ENCODE data around the gene CCDC146. TPM values are rescaled to one million over a fixed set of nuclear protein-coding genes. Genes with fewer than 3 reads are reported as not detected.

Gene CCDC146
- total RNA-seq, 1 donor from 2014 or later: 0.79 TPM

DNA sequence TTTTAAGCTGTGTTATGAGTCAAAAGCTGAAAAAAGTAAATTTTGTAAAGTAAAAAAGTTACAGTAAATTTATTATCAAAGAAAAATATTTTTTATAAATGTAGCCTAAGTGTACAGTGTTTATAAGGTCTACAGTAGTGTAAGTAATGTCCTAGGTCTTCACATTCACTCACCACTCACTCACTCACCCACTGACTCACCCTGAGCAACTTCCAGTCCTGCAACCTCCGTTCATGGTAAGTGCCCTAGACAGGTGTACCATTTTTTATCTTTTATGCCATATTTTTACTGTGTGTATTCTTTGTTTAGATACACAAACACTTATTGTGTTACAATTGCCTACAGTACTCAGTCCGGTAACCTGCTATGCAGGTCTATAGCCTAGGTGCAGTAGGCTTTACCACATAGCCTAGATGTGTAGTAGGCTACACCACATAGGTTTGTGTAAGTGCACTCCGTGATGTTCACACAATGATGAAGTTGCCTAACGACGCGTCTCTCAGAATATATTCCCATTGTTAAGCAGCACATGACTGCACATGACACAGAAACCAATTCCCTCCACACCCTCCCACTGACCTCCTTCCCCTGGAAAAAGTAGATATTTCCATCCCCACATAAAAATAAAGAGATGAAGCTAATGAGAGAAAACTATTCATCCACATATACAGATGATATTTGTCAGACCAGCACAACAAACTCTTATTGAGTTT, 122.0 kb downstream of the CCDC146 start:
- DNase-seq (ENCODE audit: low read depth in 2 of 2): peak; percentile 11 to 49

DNA sequence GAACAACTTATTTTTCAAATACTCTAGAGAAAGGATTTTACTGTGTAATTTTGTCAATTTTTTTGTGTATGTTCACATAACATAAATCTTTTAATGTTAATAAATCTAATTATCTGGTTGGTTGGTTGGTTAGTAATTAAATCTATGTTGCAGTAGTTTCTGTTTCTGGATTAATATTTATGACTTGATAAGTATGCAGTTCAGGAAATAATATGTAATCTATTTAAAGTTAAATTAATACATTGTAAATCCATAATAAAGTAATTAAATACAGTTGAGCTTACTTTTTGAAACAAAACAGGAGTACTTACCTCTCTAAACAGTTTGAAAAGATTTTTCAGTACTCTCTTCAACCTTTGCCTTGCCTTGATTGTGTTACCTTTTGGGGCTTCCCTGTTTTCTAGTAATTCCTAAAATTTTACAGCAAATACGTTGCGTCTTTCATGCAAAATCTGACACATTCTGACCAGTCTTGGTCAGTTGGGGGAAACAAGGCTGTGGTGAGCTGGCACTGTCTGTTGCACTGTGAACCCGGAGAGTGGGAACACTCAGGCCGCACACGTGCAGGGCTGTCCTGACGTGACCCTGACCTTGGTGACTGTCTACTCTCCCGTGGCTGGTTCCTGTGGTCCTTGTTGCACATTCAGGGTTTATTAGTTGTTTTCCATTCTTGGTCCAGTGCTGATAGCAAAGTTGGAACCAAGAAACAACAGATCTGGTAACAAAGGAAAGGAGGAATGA, 122.8 kb downstream of the CCDC146 start:
- peak in 1 of 2 donors; percentile 17 for DNase-seq (ENCODE audit: low read depth in 2 of 2)

DNA sequence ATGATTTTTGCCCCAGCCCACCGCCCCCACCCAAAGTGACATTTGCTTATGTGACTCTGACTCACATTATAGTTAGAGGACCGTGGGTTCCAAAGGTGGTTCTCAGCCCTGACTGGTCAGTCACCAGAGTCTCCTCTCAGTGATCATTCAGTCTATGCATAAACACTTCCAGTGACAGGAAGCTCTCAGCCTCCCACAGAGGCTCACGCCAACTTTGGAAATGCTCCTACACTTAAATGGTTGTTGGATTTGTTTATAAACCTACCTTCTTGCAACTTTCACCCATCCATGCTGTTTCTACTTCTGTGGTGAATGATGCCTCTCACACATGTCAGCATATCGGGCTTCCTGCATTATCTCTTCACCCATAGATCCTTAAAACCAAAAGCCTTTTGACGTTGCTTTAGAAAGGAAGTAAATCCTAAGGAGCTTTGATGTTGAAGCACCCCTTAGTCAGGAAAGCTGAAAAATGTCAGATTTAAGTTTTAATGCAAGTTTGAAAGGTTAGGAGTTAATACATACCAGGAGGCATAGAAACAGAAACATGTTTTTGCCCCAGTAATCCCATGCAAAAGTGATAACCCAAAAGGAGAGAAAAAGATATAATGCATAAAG, 123.7 kb downstream of the CCDC146 start:
- DNase-seq (ENCODE audit: low read depth in 2 of 2): peak in 1 of 2 donors; percentile 9

DNA sequence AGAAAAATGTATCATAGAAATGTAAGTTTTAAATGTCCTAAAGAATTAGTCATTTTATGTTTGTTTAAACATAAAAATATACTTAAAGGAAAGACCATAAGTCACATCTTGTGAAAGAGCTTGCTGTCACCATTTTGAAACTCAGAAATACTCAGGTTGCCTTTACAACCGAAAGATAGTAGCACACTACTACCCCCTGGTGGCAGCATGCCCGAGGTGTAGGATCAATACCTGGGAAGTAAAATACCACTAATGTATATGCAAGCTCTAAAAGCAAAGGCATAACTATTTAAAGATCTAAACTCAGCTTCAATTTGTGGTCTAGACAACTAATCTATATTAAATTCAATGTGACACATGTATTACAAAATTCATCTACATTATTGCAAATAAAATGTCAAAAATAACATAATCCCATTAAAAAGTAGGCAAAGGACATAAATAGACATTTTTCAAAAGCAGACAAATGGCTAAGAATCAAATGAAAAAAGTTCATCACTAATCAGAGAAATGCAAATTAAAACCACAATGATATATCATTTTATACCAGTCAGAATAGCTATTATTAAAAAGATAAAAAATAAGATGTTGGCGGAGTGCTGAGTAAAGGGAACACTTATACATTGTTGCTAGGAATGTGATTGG, 124.9 kb downstream of the CCDC146 start:
- DNase-seq (ENCODE audit: low read depth in 2 of 2): peak; percentile 76 to 86

DNA sequence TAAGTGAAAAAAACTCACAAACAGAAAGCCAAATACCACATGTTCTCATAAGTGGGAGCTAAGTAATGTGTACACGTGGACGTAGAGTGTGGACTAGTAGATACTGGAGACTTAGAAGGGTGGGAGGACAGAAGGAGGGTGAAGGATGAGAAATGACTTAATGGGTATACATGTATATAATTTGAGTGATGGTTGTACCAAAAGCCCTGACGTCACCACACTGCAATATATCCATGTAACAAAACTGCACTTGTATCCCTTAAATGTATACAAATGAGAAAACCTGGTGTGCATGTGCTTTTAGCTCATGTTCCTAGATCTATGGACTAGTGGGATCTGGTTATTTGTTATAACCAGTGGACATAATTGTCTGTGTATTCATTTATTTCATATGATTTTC, 125.7 kb downstream of the CCDC146 start:
- no peak for DNase-seq (ENCODE audit: low read depth in 2 of 2)

DNA sequence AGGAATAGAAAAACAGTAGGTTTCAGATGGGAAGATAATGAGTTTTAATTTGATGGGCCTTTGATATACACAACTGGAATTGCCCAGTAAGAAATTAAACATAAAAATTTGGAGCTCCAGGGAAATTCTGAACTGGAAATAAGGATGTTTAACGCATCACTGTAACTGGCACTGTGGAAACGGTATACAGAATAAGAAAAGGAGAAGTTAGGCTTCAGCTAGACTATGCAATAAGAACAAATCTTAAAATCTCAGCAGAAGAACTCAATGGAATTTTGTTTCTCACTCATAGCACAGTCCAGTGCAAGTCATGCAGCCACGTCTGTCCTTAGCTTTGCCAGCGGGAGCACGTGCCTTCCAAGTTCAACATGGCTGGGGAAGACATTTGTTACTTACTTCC, 130.1 kb downstream of the CCDC146 start:
- DNase-seq (ENCODE audit: low read depth in 2 of 2): no peak

DNA sequence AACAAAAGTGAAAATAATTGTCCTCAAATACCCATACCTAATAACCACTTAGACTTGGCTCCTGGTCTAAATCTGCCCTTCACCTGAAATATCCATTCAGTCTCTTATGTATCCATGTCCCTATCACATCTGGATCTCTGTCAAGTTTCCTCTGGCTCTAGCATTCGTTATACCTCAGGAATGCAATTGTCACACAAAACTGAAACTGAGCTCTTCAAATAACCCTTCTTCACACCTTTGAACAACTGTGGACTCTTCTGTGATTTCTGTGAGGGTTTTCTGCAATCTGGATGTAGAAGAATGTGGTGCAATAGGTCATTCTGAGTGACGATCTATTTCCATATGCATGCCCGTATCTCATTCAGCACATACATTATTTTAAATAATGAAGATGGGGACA, 130.7 kb downstream of the CCDC146 start:
- DNase-seq (ENCODE audit: low read depth in 2 of 2): no peak

DNA sequence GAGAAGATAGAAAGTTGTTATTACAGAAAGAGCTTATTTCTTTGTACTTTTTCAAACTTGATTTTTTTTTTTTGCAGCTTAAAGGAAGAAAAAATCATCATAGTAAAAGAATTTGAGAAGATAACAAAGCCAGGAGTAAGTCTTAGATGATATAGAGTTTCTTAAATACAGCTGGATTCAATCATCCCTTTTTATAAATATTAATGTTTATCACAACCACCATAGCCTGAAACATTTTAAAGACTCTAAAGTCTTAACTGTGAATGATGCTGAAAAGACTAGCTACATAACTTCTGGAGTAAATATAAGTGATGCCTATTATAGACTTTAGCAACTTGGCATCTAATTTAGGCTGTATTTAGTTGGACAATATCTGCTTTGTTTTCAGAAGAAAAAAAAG, 132.0 kb downstream of the CCDC146 start:
- no peak for DNase-seq (ENCODE audit: low read depth in 2 of 2)

DNA sequence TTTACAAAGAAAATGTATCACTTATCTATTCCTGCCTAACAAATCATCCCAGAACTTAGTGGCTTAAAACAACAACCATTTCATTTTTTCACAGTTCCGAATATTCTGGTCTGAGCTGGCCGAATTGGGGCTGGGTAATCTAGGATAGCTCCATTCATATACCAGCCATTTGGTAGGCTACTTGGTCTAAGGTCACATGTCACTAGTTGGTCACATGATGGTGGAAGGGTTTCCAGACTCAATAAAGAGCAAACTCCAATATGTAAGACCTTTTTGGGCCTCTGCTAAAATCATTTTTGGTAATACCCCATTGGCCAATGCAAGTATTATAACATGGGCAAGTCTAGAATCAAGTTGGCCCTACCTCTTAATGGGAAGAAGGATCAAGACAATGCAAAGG, 132.5 kb downstream of the CCDC146 start:
- no peak for DNase-seq (ENCODE audit: low read depth in 2 of 2)

DNA sequence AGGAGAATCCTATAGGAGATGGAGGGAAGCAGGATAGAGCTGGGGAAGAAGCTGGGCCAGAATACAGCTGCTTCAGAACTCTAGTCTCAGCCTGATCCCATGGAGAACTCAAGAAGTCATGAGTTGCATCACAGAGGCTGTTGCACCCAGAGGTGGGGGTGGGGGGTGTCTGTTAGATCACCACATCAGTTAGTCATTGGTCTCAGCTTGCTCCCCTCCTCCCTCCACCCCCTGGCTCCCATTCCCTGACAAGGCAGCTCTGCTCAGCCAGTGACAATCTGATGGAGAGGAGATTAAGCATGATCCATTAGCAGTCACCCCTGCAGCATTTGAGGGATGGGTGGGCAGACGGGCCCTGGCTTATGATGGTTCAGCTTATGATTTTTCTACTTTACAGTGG, 135.6 kb downstream of the CCDC146 start:
- DNase-seq (ENCODE audit: low read depth in 2 of 2): no peak

DNA sequence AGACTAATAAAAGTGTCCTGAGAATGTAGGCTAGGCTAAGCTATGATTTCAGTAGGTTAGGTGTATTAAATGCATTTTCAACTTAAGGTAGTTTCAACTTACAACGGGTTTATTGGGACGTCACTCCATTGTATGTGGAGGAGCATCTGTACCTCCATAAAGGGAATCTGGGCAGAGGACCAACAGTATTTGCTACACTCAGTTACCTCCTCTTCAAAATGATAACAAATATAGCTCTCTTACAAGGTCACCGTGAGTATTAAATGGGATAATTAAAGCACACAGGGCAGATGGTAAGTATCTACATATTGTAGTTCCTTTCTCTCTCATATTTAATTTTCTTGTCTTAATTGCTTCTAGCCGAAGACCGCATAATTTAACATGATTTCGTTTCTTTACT, 136.2 kb downstream of the CCDC146 start:
- DNase-seq (ENCODE audit: low read depth in 2 of 2): no peak

DNA sequence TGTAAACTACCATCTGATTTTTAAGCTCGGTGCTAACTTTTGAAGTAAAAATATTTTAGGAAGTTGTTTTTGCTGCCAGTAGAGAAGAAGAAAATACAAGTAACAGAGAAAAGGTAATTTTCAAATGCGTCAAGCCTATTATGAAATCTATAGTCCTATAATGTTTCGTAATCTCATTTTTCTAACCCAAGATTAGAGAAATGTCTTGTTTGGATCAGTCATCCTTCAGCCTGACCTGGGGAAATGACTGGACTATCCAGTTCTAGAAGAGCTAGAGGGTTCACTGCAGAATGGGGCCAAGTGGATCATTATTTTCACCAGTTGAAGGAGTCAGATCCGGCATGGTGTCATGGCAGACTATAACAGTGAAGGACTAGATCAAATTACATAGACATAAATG, 139.9 kb downstream of the CCDC146 start:
- DNase-seq (ENCODE audit: low read depth in 2 of 2): no peak

DNA sequence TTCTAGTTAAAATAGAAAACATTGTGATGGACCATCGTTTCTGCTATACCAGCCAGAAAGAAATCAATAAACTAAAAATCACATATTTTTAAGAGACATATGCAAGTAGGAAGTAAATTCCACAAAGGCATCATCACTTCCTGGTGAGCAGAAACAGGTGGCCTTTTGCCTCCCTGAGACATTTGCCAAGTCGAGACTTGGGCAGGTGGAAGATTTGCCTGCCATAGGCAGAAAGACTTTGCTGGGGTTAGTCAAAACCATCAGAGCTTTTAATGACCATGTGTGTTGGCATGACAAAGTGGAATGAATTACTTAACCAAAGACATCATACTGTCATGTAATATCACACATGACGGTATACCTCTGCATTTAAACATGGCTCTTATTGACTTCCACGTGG, 143.3 kb downstream of the CCDC146 start:
- peak in 1 of 2 donors; percentile 34 for DNase-seq (ENCODE audit: low read depth in 2 of 2)

DNA sequence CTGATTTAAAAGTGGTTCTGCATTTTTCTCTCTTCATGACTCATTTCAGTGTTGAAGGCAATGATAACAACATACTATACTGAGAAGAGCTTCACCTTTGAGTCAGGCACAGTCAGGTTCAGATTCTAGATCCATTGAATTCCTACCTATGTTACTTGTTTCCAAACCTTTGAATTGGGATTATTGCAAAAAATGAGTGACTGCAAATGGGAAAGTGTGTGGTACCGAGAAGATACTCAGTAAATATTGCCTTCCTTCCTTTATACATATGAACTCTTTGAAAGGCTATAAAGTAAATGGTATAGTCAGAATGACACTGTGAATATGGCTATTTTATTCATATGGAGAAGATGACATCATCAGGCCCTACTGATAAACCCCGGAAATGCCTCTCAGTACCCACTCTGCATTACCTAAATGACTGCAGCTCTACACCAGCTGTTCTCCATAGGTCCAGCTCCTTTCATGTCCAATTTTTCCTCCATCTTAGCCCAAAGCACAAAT, 143.9 kb downstream of the CCDC146 start:
- DNase-seq (ENCODE audit: low read depth in 2 of 2): no peak

DNA sequence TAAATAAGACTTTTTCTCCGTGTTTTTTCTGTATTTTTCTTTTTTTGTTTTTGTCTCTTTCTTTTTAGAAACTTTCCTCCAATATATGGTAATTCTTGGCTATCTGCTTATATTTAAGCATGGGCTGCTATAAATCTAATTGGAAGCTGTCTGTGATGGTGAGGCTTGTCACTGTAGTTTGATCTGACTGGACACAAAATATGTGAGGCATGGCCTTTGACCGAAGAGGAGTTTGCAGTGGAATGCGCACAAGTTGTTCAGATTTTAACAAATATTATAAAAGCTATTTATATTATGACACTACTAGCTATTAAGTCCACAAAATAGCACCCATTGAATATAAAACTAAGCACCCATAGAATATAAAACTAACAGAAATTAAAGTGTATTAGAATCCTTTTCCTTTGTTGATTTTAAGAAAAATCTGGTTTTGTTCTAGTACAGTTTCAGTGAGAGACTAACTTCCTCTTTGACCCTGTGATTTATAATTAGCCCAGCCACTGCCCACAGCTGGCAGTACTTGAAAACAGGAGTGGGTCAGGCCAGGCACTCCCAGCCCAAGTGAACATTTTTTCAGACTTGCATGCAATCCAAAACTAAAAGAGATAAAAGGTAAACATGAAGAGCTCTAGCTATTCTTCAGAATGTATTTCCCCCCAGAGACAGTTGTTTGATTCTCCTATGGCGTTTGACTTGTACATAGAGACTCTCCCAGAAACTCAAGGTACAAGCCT, 147.1 kb downstream of the CCDC146 start:
- peak in 1 of 2 donors; percentile 29 for DNase-seq (ENCODE audit: low read depth in 2 of 2)

DNA sequence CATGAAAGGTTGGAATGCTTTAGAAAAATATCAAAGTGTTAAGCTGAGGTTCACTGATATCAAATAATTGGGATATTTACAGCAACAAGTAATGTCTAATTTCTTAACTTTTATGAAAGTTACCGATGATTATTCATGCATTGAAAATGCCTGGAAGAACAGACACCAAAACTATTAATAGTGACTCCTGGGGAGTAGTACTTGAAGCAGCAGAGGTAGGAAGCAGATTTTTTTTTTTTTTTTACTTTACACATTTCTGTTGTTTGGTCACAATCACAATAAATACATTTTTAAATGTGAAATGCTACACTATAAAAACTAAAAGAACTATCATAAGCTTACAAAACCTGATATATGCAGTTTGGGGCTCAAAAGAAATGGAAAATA, 147.7 kb downstream of the CCDC146 start:
- no peak for DNase-seq (ENCODE audit: low read depth in 2 of 2)

DNA sequence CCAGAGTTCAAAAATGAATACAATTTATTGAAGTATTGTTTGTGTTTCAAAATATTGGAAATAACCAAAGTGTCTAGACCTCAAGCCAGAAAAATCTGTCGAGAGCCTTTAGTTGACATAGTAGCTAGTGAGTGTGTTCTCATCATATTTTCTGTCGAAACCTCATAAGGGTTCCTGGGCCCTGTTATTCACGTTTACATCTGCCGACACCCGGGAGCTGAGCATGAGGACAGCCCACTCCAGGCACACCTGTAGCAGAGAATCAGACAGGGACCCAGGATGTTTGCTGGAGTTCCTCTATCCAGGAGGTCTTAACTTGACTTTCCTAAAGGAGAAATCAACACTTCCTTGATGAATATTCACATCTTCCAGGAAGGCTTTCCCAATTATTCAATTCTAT, 149.4 kb downstream of the CCDC146 start:
- DNase-seq (ENCODE audit: low read depth in 2 of 2): no peak

DNA sequence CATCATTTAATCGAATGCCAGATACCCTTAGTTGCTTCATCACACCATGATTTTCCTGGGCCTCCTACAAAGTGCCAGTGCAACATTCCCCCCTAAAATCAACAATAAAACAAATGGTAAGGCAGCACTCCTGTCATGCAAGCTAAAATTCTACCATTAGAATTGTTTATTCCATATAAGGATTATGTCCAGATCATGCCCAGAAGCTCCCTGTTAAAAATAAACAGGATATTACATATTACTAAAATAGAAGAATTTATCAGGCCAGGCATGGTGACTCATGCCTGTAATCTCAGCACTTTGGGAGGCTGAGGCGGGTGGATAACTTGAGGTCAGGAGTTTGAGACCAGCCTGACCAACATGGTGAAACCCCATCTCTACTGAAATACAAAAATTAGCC, 153.2 kb downstream of the CCDC146 start:
- peak in 1 of 2 donors; percentile 63 for DNase-seq (ENCODE audit: low read depth in 2 of 2)

DNA sequence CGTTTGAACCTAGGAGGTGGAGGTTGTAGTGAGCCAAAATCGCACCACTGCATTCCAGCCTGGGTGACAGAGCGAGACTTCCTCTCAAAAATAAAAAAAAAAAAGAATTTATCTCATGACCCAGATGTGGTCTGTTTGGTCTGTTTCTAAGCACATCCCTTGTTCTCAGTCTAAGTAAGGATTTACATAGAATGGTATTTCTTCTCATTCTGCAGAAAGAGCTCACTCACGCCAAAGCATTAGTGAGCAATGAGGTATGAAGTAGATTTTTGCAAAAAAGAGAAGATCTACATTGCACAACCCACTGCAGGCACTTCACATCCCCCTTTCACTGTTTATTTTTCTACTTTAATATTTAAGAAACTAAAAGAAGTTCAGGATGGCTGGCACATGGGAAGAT, 153.7 kb downstream of the CCDC146 start:
- no peak for DNase-seq (ENCODE audit: low read depth in 2 of 2)

DNA sequence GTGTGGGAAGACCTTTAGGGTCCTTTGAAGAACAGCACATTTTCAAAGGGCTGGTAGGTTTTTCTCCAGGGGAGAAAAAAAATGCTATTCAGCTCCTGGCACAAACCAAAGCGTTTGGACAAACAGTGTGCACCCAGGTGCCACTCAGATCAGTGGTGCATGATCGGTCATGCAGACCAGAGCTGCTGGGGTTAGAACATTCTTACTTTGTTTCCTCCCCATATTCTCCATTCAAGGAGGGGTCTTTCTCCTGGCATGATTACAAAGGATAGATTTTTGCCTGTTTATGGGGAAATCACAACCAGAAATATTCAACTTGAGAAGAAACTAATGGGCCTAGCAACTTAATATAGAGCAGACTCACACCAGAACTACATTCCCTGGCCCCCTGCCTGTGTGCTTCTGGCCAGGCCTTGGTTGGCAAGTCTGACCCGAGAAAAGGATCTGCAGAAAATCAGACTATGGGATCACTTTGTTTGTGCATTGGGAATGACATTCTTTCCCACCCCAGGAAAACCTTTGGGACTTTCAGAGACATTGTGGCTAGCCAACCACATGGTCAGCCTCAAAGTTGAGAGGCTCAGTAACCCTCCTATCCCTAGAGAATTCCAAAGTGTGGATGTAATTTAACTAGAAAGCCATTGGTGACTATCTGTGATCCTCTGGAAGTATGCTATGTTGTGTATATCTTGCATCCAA, 159.5 kb downstream of the CCDC146 start:
- DNase-seq (ENCODE audit: low read depth in 2 of 2): no peak

DNA sequence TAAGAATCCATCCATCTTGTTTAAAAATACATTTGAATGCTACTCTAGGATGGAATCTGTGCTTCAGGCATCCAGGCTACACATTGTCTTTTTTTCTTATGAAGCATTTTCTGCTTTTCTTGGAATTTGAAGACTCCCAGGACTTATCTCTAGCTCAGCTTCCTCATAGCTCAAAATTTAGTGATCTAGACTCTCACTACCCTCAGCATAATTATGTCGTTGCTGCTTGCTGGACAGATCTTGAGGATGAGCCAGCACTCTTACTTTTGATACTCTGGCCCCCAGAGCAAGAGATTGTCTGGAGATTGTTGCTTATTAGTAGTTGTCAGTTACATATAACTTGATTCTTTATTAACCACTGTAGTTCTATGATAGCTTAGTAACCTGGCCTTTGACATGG, 160.5 kb downstream of the CCDC146 start:
- no peak for DNase-seq (ENCODE audit: low read depth in 2 of 2)

All from lung microvascular endothelial cell (primary cell).